ENCODE results near the gene NPR2. TPM values are rescaled to one million over a fixed set of nuclear protein-coding genes. Genes with fewer than 3 reads are reported as not detected.
A peak's percentile ranks its signal among the peaks of the same experiment; 100 is the strongest.

The NPR2 gene
- polyA plus RNA-seq, 3 donors, result 0.48 TPM; not detected in 2

DNA sequence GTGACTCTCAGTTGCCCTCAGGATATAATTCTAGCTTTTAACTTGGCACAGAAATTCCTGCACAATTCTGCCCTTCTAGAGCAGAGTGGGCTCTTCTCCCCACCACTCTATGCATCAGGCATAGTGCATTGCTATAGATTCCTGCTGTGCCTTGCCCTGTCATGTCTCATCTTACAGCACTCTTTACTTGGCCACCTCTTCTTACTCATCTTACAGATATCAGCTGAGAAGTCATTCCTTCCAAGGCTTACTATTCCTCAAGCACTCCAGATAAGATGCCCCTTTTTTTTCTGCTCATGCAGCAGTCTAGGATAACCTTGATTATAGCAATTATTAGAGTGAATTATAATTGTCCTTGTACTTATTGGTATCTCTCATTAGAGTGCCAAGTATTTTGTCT, 31.5 kb downstream of the NPR2 start:
- H4K20me1 ChIP-seq (ENCODE audit: insufficient read depth, low read length), result no peaks in the 10 kb centered on the region
- H2AFZ ChIP-seq (ENCODE audit: insufficient read depth, low read depth, low read length, poor library complexity, severe bottlenecking), result no peak overlapping the region
- Mint-ChIP-seq H3K9me3 (no peaks in the 10 kb centered on the region), H3K27me3 (ENCODE audit: low read depth in 3 of 3) (peaks cover 9 to 13% (median 13%) of the 10 kb centered on the region in 3 donors), H3K27ac (no peak overlapping the region), H3K36me3 (no peaks in the 10 kb centered on the region), H3K4me3 (no peak overlapping the region), H3K4me1 (peaks cover 10% of the 10 kb centered on the region)
- TF ChIP-seq, protein P1, sequence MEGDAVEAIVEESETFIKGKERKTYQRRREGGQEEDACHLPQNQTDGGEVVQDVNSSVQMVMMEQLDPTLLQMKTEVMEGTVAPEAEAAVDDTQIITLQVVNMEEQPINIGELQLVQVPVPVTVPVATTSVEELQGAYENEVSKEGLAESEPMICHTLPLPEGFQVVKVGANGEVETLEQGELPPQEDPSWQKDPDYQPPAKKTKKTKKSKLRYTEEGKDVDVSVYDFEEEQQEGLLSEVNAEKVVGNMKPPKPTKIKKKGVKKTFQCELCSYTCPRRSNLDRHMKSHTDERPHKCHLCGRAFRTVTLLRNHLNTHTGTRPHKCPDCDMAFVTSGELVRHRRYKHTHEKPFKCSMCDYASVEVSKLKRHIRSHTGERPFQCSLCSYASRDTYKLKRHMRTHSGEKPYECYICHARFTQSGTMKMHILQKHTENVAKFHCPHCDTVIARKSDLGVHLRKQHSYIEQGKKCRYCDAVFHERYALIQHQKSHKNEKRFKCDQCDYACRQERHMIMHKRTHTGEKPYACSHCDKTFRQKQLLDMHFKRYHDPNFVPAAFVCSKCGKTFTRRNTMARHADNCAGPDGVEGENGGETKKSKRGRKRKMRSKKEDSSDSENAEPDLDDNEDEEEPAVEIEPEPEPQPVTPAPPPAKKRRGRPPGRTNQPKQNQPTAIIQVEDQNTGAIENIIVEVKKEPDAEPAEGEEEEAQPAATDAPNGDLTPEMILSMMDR (IDR thresholded peaks at IDR 0.05), result no peak
- H3K4me1 ChIP-seq (ENCODE audit: control insufficient read depth in 1 of 2, insufficient read depth in 2 of 2, low read length in 2 of 2), result peaks cover 0 to 7% of the 10 kb centered on the region in 2 donors
- DNase-seq, result no peak
- H3K27ac ChIP-seq (ENCODE audit: low read depth in 1 of 2, low read length in 2 of 2), result no peak overlapping the region
- no peaks in the 10 kb centered on the region for H3K79me2 ChIP-seq (ENCODE audit: insufficient read depth, low read length)
- no peak overlapping the region for H3K4me3 ChIP-seq (replicated peaks in 1 of 3; ENCODE audit: low read depth in 2 of 3, low read length in 3 of 3)
- no peak overlapping the region for H3K4me2 ChIP-seq (replicated peaks; ENCODE audit: extremely low read depth, low read length, poor library complexity, severe bottlenecking)
- intact Hi-C loops (cut with micrococcal nuclease), result no loop called here
- no peaks in the 10 kb centered on the region for H3K36me3 ChIP-seq (replicated peaks in 1 of 2; ENCODE audit: control insufficient read depth in 1 of 2, insufficient read depth in 2 of 2, low read length in 2 of 2)
- H3K27me3 ChIP-seq (ENCODE audit: control insufficient read depth in 2 of 2, insufficient read depth in 2 of 2, low read length in 2 of 2), result no peaks in the 10 kb centered on the region
- no peaks in the 10 kb centered on the region for H3K9me3 ChIP-seq (replicated peaks in 1 of 2; ENCODE audit: control insufficient read depth in 1 of 2, insufficient read depth in 1 of 2, low read length in 2 of 2)
- H3K9ac ChIP-seq (ENCODE audit: insufficient read depth, low read length, poor library complexity, severe bottlenecking), result no peak overlapping the region

DNA sequence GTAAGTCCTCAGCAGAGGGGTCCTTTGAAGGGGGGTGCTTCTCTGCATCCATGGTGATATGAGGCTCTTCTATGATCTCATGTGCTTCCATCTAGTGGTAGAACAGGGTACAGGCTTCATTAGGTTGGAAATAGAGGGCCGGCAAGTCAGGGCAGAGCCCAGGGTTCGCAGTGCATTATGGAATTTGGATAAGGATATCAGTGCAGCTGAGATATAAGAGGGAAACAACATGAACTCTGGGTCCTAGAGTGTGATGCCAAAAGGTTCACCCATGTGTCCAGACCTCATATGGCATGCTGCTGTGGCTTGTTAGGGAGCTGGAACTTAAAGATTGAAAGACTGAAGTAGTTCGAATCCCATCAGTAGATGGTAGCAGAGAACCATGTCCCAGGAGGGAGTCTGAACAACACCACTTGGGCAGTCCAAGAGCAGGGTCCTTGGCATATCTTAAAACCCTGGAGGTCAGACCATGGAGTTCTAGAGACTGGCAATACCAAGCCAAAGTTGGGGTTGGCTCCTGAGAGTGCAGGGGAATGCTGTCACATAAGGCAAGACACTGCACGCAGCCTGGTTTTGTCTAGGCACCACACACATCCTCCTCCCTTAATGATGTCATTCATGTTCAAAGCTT, 34.8 kb downstream of the NPR2 start:
- Mint-ChIP-seq H3K27me3 (ENCODE audit: low read depth in 3 of 3) (peaks cover 15 to 16% (median 16%) of the 10 kb centered on the region in 3 donors), H3K9me3 (no peaks in the 10 kb centered on the region), H3K4me1 (peaks cover 36% of the 10 kb centered on the region), H3K27ac (peak overlapping the region in 3 of 7 donors; percentile 42 to 56 (median 54)), H3K36me3 (no peaks in the 10 kb centered on the region), H3K4me3 (peak overlapping the region; percentile 63 to 64)
- Histone ChIP-seq H2AFZ (ENCODE audit: insufficient read depth, low read depth, low read length, poor library complexity, severe bottlenecking) (peak overlapping the region; percentile 22), H4K20me1 (ENCODE audit: insufficient read depth, low read length) (no peaks in the 10 kb centered on the region), H3K9ac (ENCODE audit: insufficient read depth, low read length, poor library complexity, severe bottlenecking) (no peak overlapping the region), H3K36me3 (replicated peaks in 1 of 2; ENCODE audit: control insufficient read depth in 1 of 2, insufficient read depth in 2 of 2, low read length in 2 of 2) (no peaks in the 10 kb centered on the region), H3K27me3 (ENCODE audit: control insufficient read depth in 2 of 2, insufficient read depth in 2 of 2, low read length in 2 of 2) (no peaks in the 10 kb centered on the region), H3K9me3 (replicated peaks in 1 of 2; ENCODE audit: control insufficient read depth in 1 of 2, insufficient read depth in 1 of 2, low read length in 2 of 2) (no peaks in the 10 kb centered on the region), H3K27ac (ENCODE audit: low read depth in 1 of 2, low read length in 2 of 2) (no peak overlapping the region), H3K4me1 (ENCODE audit: control insufficient read depth in 1 of 2, insufficient read depth in 2 of 2, low read length in 2 of 2) (peaks cover 22 to 33% of the 10 kb centered on the region in 2 donors), H3K79me2 (ENCODE audit: insufficient read depth, low read length) (peaks cover 4% of the 10 kb centered on the region), H3K4me3 (replicated peaks in 1 of 3; ENCODE audit: low read depth in 2 of 3, low read length in 3 of 3) (no peak overlapping the region), H3K4me2 (replicated peaks; ENCODE audit: extremely low read depth, low read length, poor library complexity, severe bottlenecking) (peak overlapping the region; percentile 45)
- intact Hi-C loops (cut with micrococcal nuclease), result loop anchor here (5.0 kb wide), 3 partner anchors 46 to 94 kb away; partner anchors contain the start of genes CREB3 (in 1 of the 2), OR13J1 (in 1 of the 2) and TLN1 (in 1 of the 2)
- TF ChIP-seq, protein P1 (IDR thresholded peaks at IDR 0.05), result peak; percentile 94
- DNase-seq, result peak; percentile 42 to 54 (median 54)
- WGBS (ENCODE audit: insufficient coverage), result 30% methylated on average over 4 of the region's 4 CpGs

All from CD14-positive monocyte (primary cell).